Mononuclear cell (primary cell): Measurements from ENCODE around the gene GNB2. TPM values are rescaled to one million over a fixed set of nuclear protein-coding genes. Genes with fewer than 3 reads are reported as not detected.
"Not testable (repeated sequence)": the region's sequence is repeated elsewhere in the genome, so short reads cannot be mapped to it uniquely, and the experiment has no call there.

Source experiments
- H3K27me3 ChIP-seq: 2 replicates; pipeline ENCODE4 v1.6.0; 2011; ENCODE audit warnings: low read length, control low read depth; ENCODE audit not compliant: insufficient read depth
- H3K4me1 ChIP-seq: 2 replicates; pipeline ENCODE4 v1.5.1; 2011; ENCODE audit warnings: mild to moderate bottlenecking, low read length, control low read depth; ENCODE audit not compliant: insufficient read depth
- H3K4me3 ChIP-seq: 2 replicates; pipeline ENCODE4 v1.5.1; 2011; ENCODE audit warnings: mild to moderate bottlenecking, low read length, moderate library complexity
- H3K9me3 ChIP-seq: 2 replicates; pipeline ENCODE4 v1.5.1; 2011; ENCODE audit warnings: low read depth, mild to moderate bottlenecking, control low read depth, low read length
- total RNA-seq: library from RNA; depleted of rRNA; stranded (reverse); fragments of >200 nt; gene quantifications from one replicate; pipeline ENCODE4 v1.2.3, GENCODE V29; 2012

GNB2 gene
- total RNA-seq, 1 donor: 82.2 TPM

- Histone ChIP-seq H3K4me1 (no peaks in the 10 kb centered on the region), H3K27me3 (peaks cover 10% of the 10 kb centered on the region)
Measured at GRCh38 chr7:100649826-100650565, 23.5 kb upstream of the GNB2 start.

DNA sequence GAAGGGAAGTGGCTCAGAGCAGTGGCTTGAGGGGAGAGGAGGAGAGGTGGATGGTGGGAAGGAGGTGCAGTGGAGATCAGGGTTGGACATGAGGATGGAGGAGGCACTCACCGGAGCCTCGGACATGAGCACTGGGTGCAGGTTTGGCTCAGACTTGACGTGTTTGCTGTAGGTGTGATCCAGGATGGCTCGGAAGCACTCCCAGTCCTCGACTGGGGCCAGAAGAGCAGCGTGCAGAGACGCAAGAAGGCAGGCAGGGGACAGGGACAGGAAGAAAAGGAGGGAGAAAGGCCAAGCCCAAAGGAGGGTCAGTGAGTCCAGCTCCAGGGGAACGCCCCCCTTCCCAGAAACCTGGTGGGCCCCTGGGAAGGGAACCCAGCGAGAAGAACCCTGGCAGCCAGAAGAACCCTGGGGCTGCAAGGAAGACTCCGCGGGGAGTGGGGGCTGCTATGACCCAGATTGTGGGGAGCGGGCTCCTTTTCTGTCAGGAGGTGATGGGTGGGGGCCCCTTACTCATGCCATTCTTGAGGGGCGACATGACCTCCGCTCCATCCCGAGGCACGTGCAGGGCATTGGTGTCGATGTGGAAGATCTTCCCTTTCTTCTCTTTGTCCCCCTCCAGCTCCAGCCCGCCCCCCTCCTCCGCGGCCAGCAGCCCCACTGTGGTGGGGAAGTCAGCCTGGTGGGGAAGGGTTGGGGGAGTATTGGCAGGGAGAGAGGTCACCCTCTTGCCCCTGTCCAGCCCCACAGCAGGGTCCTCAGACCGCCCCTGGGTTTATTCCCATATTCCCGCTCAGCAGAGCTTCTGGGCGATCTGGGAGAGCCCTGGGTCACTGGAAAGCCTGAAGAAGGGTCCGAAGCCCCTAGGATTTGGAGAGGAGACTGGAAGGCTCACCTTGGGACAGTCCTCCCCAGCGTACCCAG lies 18.4 kb upstream of the GNB2 start:
- no peak overlapping the region for H3K4me3 ChIP-seq
- no peaks in the 10 kb centered on the region for H3K4me1 ChIP-seq
- peaks cover 41% of the 10 kb centered on the region for H3K27me3 ChIP-seq
- H3K9me3 ChIP-seq: no peaks in the 10 kb centered on the region

More at GRCh38 chr7:100649826-100650565, 23.5 kb upstream of the GNB2 start:
- H3K9me3 ChIP-seq: no peaks in the 10 kb centered on the region
- no peak overlapping the region for H3K4me3 ChIP-seq

DNA sequence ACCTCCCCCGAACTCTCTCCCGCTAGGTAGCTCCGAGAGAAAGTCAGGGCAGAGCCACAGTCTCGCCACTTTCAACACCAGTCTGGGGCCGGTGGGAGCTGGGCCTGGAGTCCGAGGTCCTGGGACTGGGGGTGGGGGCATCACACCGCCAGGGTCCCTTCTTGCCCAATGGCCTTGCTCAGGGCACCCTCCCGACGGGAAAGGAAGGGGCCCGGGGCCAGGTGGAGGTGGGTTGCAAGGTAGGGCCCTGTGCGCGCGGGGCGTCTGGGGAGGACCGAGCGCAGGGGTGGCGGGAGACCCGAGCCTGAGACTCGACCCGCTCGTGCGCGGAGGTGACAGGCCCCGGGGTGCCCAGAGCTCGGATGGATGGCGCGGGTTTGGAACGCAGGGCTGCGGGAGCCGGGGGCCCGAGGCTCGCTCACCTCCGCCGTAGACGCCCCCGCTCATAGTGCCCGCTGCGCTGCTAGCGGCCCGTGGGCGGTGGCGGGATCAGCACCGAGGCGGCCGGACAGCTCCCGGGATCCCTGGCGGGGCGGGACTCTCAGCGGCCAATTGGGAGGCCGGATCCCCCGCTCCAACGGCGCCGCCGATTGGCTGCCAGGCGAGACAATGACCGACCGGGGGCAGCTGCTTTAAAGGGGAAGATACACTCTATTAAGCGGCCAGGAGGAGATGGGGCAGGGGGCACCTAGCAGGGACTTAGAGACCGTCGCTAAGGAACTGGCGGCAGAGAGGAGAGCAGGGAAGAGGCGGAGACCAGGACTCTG lies 17.4 kb upstream of the GNB2 start, which contains the start of gene ACTL6B:
Gene ACTL6B (minus strand): TSS at position 541 of the 767 bp plus-strand sequence. CDS start 94 bp downstream, at position 447.
- no peaks in the 10 kb centered on the region for H3K9me3 ChIP-seq
- H3K4me3 ChIP-seq: no peak within 1 kb of the TSS
- H3K27me3 ChIP-seq: peaks cover 41% of the 10 kb centered on the region
- H3K4me1 ChIP-seq: no peaks in the 10 kb centered on the region

DNA sequence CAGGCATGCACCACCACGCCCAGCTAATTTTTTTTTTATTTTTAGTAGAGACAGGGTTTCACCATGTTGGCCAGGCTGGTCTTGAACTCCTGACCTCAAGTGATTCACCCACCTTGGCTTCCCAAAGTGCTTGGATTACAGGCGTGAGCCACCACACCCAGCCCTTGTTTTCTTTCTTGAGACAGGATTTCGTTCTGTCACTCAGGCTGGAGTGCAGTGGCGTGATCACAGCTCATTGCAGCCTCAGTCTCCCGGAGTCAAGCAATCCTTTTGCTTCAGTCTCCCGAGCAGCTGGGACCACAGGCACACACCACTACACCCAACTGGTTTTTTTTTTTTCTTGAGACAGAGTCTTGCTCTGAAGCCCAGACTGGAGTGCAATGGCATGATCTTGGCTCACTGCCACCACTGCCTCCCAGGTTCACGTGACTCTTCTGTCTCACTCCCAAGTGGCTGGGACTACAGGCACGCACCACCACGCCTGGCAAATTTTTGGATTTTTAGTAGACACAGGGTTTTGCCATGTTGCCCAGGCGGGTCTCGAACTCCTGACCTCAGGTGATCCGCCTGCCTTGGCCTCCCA lies 11.3 kb upstream of the GNB2 start:
- not testable (repeated sequence) for H3K27me3 ChIP-seq, H3K4me1 ChIP-seq, H3K9me3 ChIP-seq, H3K4me3 ChIP-seq

DNA sequence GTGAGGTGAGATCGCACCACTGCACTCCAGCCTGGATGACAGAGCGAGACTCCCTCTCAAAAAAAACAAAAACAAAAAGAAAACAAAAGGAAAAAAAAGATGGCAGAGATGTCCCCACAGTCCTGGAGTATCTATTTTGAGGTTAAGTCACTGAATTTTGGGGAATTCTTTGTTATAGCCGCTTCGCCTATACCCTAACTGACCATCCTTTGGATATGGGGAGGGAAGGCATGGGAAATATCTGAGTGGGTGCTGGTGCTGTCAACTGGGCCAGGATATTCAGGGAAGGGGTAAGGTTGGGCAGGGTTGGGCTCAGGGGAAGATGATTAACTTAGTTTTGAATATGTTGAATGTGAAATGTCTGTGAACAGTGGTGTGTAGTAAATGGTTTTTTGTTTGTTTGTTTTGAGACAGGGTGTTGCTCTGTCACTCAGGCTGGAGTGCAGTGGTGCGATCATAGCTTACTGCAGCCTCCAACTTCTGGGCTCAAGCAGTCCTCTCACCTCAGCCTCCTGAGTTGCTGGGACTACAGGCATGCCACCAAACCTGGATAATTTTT lies 8.3 kb upstream of the GNB2 start:
- Histone ChIP-seq H3K4me1 (no peaks in the 10 kb centered on the region), H3K27me3 (no peaks in the 10 kb centered on the region), H3K9me3 (no peaks in the 10 kb centered on the region), H3K4me3 (no peak overlapping the region)

GRCh38 chr7:100667331-100668068 lies 6.0 kb upstream of the GNB2 start:
- Histone ChIP-seq H3K27me3 (no peaks in the 10 kb centered on the region), H3K4me3 (no peak overlapping the region), H3K4me1 (no peaks in the 10 kb centered on the region), H3K9me3 (no peaks in the 10 kb centered on the region)

- Histone ChIP-seq H3K9me3 (no peaks in the 10 kb centered on the region), H3K4me3 (no peak overlapping the region), H3K27me3 (no peaks in the 10 kb centered on the region)
Measured at GRCh38 chr7:100668069-100668449, 5.5 kb upstream of the GNB2 start.

GRCh38 chr7:100669106-100669505 lies 4.4 kb upstream of the GNB2 start:
- H3K9me3 ChIP-seq, H3K4me1 ChIP-seq, H3K27me3 ChIP-seq, H3K4me3 ChIP-seq: not testable (repeated sequence)

More at GRCh38 chr7:100668069-100668449, 5.5 kb upstream of the GNB2 start:
- peaks cover 5% of the 10 kb centered on the region for H3K4me1 ChIP-seq

DNA sequence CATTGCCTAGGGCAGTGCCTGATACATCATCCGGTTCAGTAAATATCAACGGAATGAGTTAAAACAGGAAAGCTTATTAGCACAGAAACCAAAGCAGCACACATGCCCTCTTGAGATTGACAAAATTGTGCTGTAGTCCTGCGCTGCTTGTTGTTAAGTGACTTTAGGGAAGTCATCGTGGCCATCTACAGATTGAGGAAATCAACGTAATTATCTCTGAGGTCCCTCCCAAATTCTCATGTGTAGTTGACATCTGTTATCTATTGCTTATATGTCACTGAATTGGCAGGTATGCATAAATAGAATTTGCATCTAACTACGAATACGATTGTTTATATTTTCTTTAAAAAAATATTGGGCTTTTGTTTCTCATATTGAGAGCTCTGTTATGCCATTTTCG lies 3.5 kb upstream of the GNB2 start:
- Histone ChIP-seq H3K27me3 (no peaks in the 10 kb centered on the region), H3K4me3 (no peak overlapping the region)

GRCh38 chr7:100671353-100672327 lies 1.9 kb upstream of the GNB2 start:
- Histone ChIP-seq H3K4me1 (peaks cover 11% of the 10 kb centered on the region), H3K9me3 (no peaks in the 10 kb centered on the region), H3K27me3 (no peaks in the 10 kb centered on the region)

More for the DNA sequence above, 3.5 kb upstream of the GNB2 start:
- Histone ChIP-seq H3K4me1 (peaks cover 7% of the 10 kb centered on the region), H3K9me3 (no peaks in the 10 kb centered on the region)

DNA sequence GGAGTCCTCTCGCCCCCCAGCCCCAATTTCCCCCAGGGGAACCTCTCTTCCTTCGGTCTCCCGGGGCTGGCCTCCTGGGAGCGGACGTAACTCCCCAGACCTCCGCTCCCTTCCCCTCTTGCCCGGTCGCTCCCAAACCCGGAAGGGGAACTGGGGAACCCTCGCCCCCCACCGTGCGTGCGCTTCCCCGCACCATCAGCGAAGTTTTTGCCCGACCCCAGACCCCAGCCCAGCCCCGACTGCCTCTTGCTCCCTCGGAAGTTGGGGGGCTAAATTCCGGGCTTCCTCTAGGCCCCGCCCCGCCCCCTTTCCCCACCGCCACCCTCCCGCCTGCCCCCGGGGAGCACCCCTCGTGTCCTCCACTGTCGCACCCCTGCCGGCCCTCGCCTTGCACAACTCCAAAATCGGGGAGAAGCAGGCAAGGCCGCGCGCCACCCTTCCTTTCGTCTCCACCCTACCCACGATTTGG lies 436 bp downstream of the GNB2 start:
- H3K4me1 ChIP-seq: peaks cover 34% of the 10 kb centered on the region
- H3K9me3 ChIP-seq: no peaks in the 10 kb centered on the region
- no peaks in the 10 kb centered on the region for H3K27me3 ChIP-seq
- H3K4me3 ChIP-seq: peak overlapping the region; percentile 95

More at GRCh38 chr7:100671353-100672327, 1.9 kb upstream of the GNB2 start:
- H3K4me3 ChIP-seq: no peak overlapping the region

DNA sequence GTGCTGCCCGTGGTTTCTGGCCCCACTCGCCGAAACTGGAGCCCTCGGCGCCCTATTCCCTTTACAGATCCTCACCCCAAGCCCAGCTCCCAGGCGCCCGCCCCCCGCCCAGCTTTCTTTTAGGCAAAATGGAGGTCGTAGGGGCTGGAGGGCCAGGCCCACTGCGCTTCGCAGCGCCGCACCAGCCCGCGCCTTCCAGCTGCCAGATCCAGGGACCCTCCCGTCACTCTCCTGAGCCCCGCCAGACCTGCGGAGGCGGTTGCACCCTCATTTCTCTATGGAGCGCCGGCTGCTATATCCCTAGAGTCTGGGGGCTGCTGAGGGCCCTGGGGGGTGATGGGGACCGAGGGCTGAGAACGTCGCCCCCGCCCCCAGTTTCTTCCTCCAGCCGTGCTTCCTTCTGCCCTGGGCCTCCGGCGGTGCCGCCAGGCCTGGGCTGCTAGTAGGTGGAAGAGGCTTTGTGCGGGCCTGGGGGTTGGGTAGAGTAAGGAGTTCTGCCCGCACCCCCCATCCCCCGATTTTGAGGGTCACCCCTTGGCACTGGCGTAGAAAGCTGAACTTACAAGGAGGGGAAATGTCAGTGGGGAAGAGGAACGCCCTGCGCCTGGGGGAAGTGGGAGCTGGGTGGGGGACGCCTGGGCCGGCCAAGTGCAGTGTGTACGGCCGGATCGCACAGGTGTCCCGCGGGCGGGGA lies 1.0 kb downstream of the GNB2 start:
- Histone ChIP-seq H3K4me1 (peaks cover 40% of the 10 kb centered on the region), H3K9me3 (no peaks in the 10 kb centered on the region), H3K4me3 (peak overlapping the region; percentile 95), H3K27me3 (no peaks in the 10 kb centered on the region)
